Hepatocyte (in vitro differentiated cells): ENCODE measurements around the gene KIF18B. TPM values are rescaled to one million over a fixed set of nuclear protein-coding genes. Genes with fewer than 3 reads are reported as not detected.

Experiments used
- DNase-seq: peaks from one replicate; pipeline ENCODE4 v3.0.0-alpha.2; 2016; ENCODE audit warnings: low spot score
- H2AFZ ChIP-seq: fragments of 200-600 bp; sonication (generic); 2 replicates; pipeline ENCODE4 v1.6.0; 2016; ENCODE audit warnings: antibody characterized with exemption, mild to moderate bottlenecking
- H3K27ac ChIP-seq: fragments of 200-600 bp; sonication (generic); 2 replicates; pipeline ENCODE4 v1.5.1; 2016; ENCODE audit warnings: mild to moderate bottlenecking
- H3K27me3 ChIP-seq: fragments of 200-600 bp; sonication (generic); 2 replicates; pipeline ENCODE4 v1.6.1; 2016
- H3K36me3 ChIP-seq: fragments of 200-600 bp; sonication (generic); replicated peaks from 2 replicates; pipeline ENCODE4 v1.5.1; 2016; ENCODE audit warnings: low read depth; ENCODE audit not compliant: insufficient read depth
- H3K4me1 ChIP-seq: fragments of 200-600 bp; sonication (generic); 2 replicates; pipeline ENCODE4 v1.5.1; 2016; ENCODE audit warnings: mild to moderate bottlenecking, moderate library complexity; ENCODE audit not compliant: insufficient read depth
- H3K4me2 ChIP-seq: fragments of 200-600 bp; sonication (generic); 2 replicates; pipeline ENCODE4 v1.6.0; 2016
- H3K4me3 ChIP-seq: fragments of 200-600 bp; sonication (generic); 2 replicates; pipeline ENCODE4 v1.5.1; 2016; ENCODE audit warnings: mild to moderate bottlenecking
- H3K79me2 ChIP-seq: fragments of 200-600 bp; sonication (generic); 2 replicates; pipeline ENCODE4 v1.6.0; 2017; ENCODE audit warnings: mild to moderate bottlenecking
- H3K9me2 ChIP-seq: fragments of 200-600 bp; sonication (generic); replicated peaks from 2 replicates; pipeline ENCODE4 v1.6.0; 2017; ENCODE audit warnings: mild to moderate bottlenecking; ENCODE audit not compliant: insufficient read depth
- H3K9me3 ChIP-seq: fragments of 200-600 bp; sonication (generic); 2 replicates; pipeline ENCODE4 v1.5.1; 2016; ENCODE audit warnings: low read depth, mild to moderate bottlenecking
- H4K20me1 ChIP-seq: fragments of 200-600 bp; sonication (generic); 2 replicates; pipeline ENCODE4 v1.6.0; 2016; ENCODE audit warnings: mild to moderate bottlenecking; ENCODE audit not compliant: insufficient read depth, poor library complexity, severe bottlenecking
- CTCF ChIP-seq: fragments of 200-600 bp; sonication (generic); IDR thresholded peaks from 2 replicates; pipeline ENCODE4 v1.5.1; 2016; ENCODE audit warnings: antibody characterized with exemption, mild to moderate bottlenecking; ENCODE audit not compliant: poor library complexity
- EZH2 ChIP-seq: fragments of 200-600 bp; sonication (generic); IDR thresholded peaks from 2 replicates; pipeline ENCODE4 v1.6.1; 2016; ENCODE audit warnings: antibody characterized with exemption, mild to moderate bottlenecking, borderline replicate concordance
- EZH2phosphoT487 ChIP-seq: fragments of 200-600 bp; sonication (generic); IDR thresholded peaks from one replicate; pipeline ENCODE4 v1.6.1; 2018; ENCODE audit warnings: antibody characterized with exemption, mild to moderate bottlenecking, low read depth, moderate library complexity; ENCODE audit not compliant: unreplicated experiment, severe bottlenecking
- WGBS: methylation state at CpG from one replicate; pipeline ENCODE4 v1.1.6; 2016; ENCODE audit warnings: low lambda C conversion rate; ENCODE audit errors: missing lambda C conversion rate; 5-methylcytosine and 5-hydroxymethylcytosine counted together
- polyA plus RNA-seq: library from polyadenylated mRNA; unstranded; fragments of >200 nt; fragmentation: Nextera tagmentation; extraction: Ambion mirVana; gene quantifications from 2 replicates; pipeline ENCODE4 v1.2.1, GENCODE V29; 2016
- total RNA-seq: library from RNA; depleted of rRNA; stranded (reverse); fragments of >200 nt; gene quantifications from 2 replicates; pipeline ENCODE4 v1.2.3, GENCODE V29; 2014

KIF18B gene
- total and polyA plus RNA-seq, 2 experiments from 2014 or later: 1.8 to 4.3 TPM

GRCh38 chr17:44919885-44920564 lies 27.5 kb downstream of the KIF18B start:
- Histone ChIP-seq H3K4me3 (no peak overlapping the region), H3K9me2 (no peaks in the 10 kb centered on the region), H2AFZ (no peak overlapping the region), H3K36me3 (no peaks in the 10 kb centered on the region), H3K27ac (no peak overlapping the region), H4K20me1 (no peaks in the 10 kb centered on the region), H3K4me1 (no peaks in the 10 kb centered on the region), H3K4me2 (no peak overlapping the region), H3K9me3 (no peaks in the 10 kb centered on the region), H3K79me2 (no peaks in the 10 kb centered on the region), H3K27me3 (peaks cover 14% of the 10 kb centered on the region)
- 11% methylated on average over 9 of the region's 9 CpGs for WGBS
- peak; percentile 86 for TF ChIP-seq CTCF
- no peak for TF ChIP-seq EZH2
- TF ChIP-seq EZH2phosphoT487: no peak
- DNase-seq: peak; percentile 89

GRCh38 chr17:44919411-44919810 lies 28.2 kb downstream of the KIF18B start:
- Histone ChIP-seq H4K20me1 (no peaks in the 10 kb centered on the region), H3K4me3 (no peak overlapping the region), H3K4me2 (no peak overlapping the region), H3K27ac (no peak overlapping the region), H3K9me2 (no peaks in the 10 kb centered on the region), H3K27me3 (peaks cover 14% of the 10 kb centered on the region), H3K4me1 (no peaks in the 10 kb centered on the region), H3K9me3 (no peaks in the 10 kb centered on the region), H2AFZ (no peak overlapping the region), H3K79me2 (no peaks in the 10 kb centered on the region), H3K36me3 (no peaks in the 10 kb centered on the region)
- WGBS: 80% methylated on average over 2 of the region's 2 CpGs
- no peak for TF ChIP-seq EZH2phosphoT487
- no peak for TF ChIP-seq EZH2
- no peak for TF ChIP-seq CTCF
- no peak for DNase-seq

GRCh38 chr17:44918006-44918405 lies 29.6 kb downstream of the KIF18B start:
- no peaks in the 10 kb centered on the region for H4K20me1 ChIP-seq
- H3K27ac ChIP-seq: no peak overlapping the region
- H3K9me2 ChIP-seq: no peaks in the 10 kb centered on the region
- no peaks in the 10 kb centered on the region for H3K4me1 ChIP-seq
- no peaks in the 10 kb centered on the region for H3K9me3 ChIP-seq
- no peak overlapping the region for H2AFZ ChIP-seq
- DNase-seq: no peak
- H3K4me3 ChIP-seq: no peak overlapping the region
- no peaks in the 10 kb centered on the region for H3K36me3 ChIP-seq
- peaks cover 14% of the 10 kb centered on the region for H3K27me3 ChIP-seq
- no peak for TF ChIP-seq CTCF
- no peak for TF ChIP-seq EZH2phosphoT487
- TF ChIP-seq EZH2: no peak
- no peaks in the 10 kb centered on the region for H3K79me2 ChIP-seq
- no peak overlapping the region for H3K4me2 ChIP-seq
- 95% methylated on average over 2 of the region's 2 CpGs for WGBS
